HG03064 (cell line): ENCODE measurements around the gene PCDH9.
"Not testable (repeated sequence)": the region's sequence is repeated elsewhere in the genome, so short reads cannot be mapped to it uniquely, and the experiment has no call there.

ENCODE experiments used
- ATAC-seq: cut with Tn5 transposase; IDR thresholded peaks from one replicate; pipeline ENCODE4 v1.9.1; 2021; ENCODE audit warnings: low read depth; ENCODE audit not compliant: unreplicated experiment

The PCDH9 gene

GRCh38 chr13:66805657-66806056 lies 424.5 kb downstream of the PCDH9 start:
- no peak for ATAC-seq

- no peak for ATAC-seq
These were observed 426.2 kb downstream of the PCDH9 start for GRCh38 chr13:66803808-66804456.

GRCh38 chr13:66803013-66803807 lies 426.9 kb downstream of the PCDH9 start:
- ATAC-seq = no peak

- ATAC-seq = no peak
These were observed 434.5 kb downstream of the PCDH9 start for GRCh38 chr13:66795636-66796035.

GRCh38 chr13:66794340-66795031 lies 435.6 kb downstream of the PCDH9 start:
- no peak for ATAC-seq

- ATAC-seq = no peak
These were observed 439.3 kb downstream of the PCDH9 start for GRCh38 chr13:66790861-66791260.

GRCh38 chr13:66781241-66781640 lies 448.9 kb downstream of the PCDH9 start:
- ATAC-seq = no peak

GRCh38 chr13:66780814-66781213 lies 449.3 kb downstream of the PCDH9 start:
- ATAC-seq = no peak

GRCh38 chr13:66778461-66778860 lies 451.7 kb downstream of the PCDH9 start:
- ATAC-seq = no peak

GRCh38 chr13:66775196-66775595 lies 454.9 kb downstream of the PCDH9 start:
- no peak for ATAC-seq

GRCh38 chr13:66774046-66774445 lies 456.1 kb downstream of the PCDH9 start:
- ATAC-seq = no peak

GRCh38 chr13:66765559-66765958 lies 464.6 kb downstream of the PCDH9 start:
- no peak for ATAC-seq

- ATAC-seq = not testable (repeated sequence)
These were observed 469.5 kb downstream of the PCDH9 start for GRCh38 chr13:66760678-66761077.

- ATAC-seq = no peak
These were observed 470.2 kb downstream of the PCDH9 start for GRCh38 chr13:66759919-66760318.

- ATAC-seq = no peak
These were observed 478.4 kb downstream of the PCDH9 start for GRCh38 chr13:66751691-66752090.

GRCh38 chr13:66748712-66749111 lies 481.4 kb downstream of the PCDH9 start:
- no peak for ATAC-seq

GRCh38 chr13:66745307-66745706 lies 484.8 kb downstream of the PCDH9 start:
- no peak for ATAC-seq

GRCh38 chr13:66723576-66723975 lies 506.6 kb downstream of the PCDH9 start:
- ATAC-seq = no peak

GRCh38 chr13:66716538-66716937 lies 513.6 kb downstream of the PCDH9 start:
- ATAC-seq = no peak

- ATAC-seq = no peak
These were observed 515.3 kb downstream of the PCDH9 start for GRCh38 chr13:66714795-66715194.

- ATAC-seq = no peak
These were observed 526.0 kb downstream of the PCDH9 start for GRCh38 chr13:66704110-66704509.

- no peak for ATAC-seq
These were observed 526.5 kb downstream of the PCDH9 start for GRCh38 chr13:66703597-66703996.
